GM19324 (cell line): ENCODE measurements around the gene BCAR3.
A peak's percentile ranks its signal among the peaks of the same experiment; 100 is the strongest.
"Not testable (repeated sequence)": the region's sequence is repeated elsewhere in the genome, so short reads cannot be mapped to it uniquely, and the experiment has no call there.

Source experiments
- ATAC-seq: cut with Tn5 transposase; IDR thresholded peaks from one replicate; pipeline ENCODE4 v1.9.1; 2021; ENCODE audit warnings: mild to moderate bottlenecking, moderate library complexity; ENCODE audit not compliant: unreplicated experiment, low FRiP score

Gene BCAR3

GRCh38 chr1:93690341-93690740 is 8.7 kb upstream of the BCAR3 start:
- ATAC-seq, result no peak

- no peak for ATAC-seq
Measured at GRCh38 chr1:93689521-93690223, 8.0 kb upstream of the BCAR3 start.

GRCh38 chr1:93687542-93687941 is 5.9 kb upstream of the BCAR3 start:
- no peak for ATAC-seq

- ATAC-seq, result no peak
Measured at GRCh38 chr1:93686504-93687250, 5.0 kb upstream of the BCAR3 start.

GRCh38 chr1:93685918-93686317 is 4.3 kb upstream of the BCAR3 start:
- no peak for ATAC-seq

GRCh38 chr1:93683234-93683633 is 1.6 kb upstream of the BCAR3 start:
- ATAC-seq, result no peak

- peak; percentile 7 for ATAC-seq
Measured at GRCh38 chr1:93681989-93682412, 364 bp upstream of the BCAR3 start.

GRCh38 chr1:93680420-93681100 is 1.1 kb downstream of the BCAR3 start:
- peak; percentile 74 for ATAC-seq

GRCh38 chr1:93680076-93680419 is 1.6 kb downstream of the BCAR3 start:
- ATAC-seq, result no peak

- ATAC-seq, result no peak
Measured at GRCh38 chr1:93679546-93679945, 2.1 kb downstream of the BCAR3 start.

- ATAC-seq, result no peak
Measured at GRCh38 chr1:93678946-93679480, 2.6 kb downstream of the BCAR3 start.

- no peak for ATAC-seq
Measured at GRCh38 chr1:93678491-93678890, 3.1 kb downstream of the BCAR3 start.

- no peak for ATAC-seq
Measured at GRCh38 chr1:93677729-93678128, 3.9 kb downstream of the BCAR3 start.

GRCh38 chr1:93676427-93676826 is 5.2 kb downstream of the BCAR3 start:
- no peak for ATAC-seq

- ATAC-seq, result no peak
Measured at GRCh38 chr1:93675931-93676330, 5.7 kb downstream of the BCAR3 start.

- ATAC-seq, result no peak
Measured at GRCh38 chr1:93675271-93675670, 6.4 kb downstream of the BCAR3 start.

- not testable (repeated sequence) for ATAC-seq
Measured at GRCh38 chr1:93674071-93674470, 7.6 kb downstream of the BCAR3 start.

GRCh38 chr1:93673163-93673829 is 8.3 kb downstream of the BCAR3 start:
- no peak for ATAC-seq

- ATAC-seq, result no peak
Measured at GRCh38 chr1:93672477-93673162, 9.0 kb downstream of the BCAR3 start.

- ATAC-seq, result no peak
Measured at GRCh38 chr1:93672069-93672468, 9.6 kb downstream of the BCAR3 start.
